Fibroblast of mammary gland (primary cell): Measurements from ENCODE around the gene SETX.

ENCODE experiments used
- DNase-seq: peaks from one replicate; pipeline ENCODE4 v3.0.0-alpha.2; 2010; ENCODE audit warnings: low read depth
- H3K4me3 ChIP-seq: 2 replicates; pipeline ENCODE4 v1.5.1; 2011; ENCODE audit warnings: low read depth, mild to moderate bottlenecking, low read length, moderate library complexity; ENCODE audit not compliant: control insufficient read depth
- TF ChIP-seq, protein P1 (sequence below): conservative IDR thresholded peaks from 2 replicates; pipeline ENCODE4 v1.5.1; 2011; ENCODE audit warnings: low read depth, low read length, inconsistent platforms; ENCODE audit not compliant: control insufficient read depth, insufficient read depth

The SETX gene

DNA sequence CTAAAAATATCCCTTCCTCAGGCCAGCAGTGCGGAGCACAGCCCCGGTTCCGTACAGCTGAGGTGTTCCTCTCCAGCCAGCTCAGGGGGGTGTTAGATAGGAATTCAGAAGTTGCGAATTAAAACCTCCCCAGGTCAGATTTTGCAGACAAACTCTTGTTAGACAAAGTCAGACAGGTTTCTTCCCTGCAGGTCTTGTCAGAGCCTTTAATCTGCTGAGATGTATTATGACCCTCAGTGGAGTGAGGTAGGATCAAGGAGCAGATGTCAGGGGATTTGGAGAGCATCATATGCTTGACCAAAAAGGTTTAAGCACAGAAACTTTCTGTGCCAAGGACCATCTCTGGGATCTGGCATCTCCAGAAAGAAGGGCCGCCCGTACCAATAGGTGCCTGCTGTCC is 132.8 kb downstream of the SETX start:
- TF ChIP-seq, protein P1, sequence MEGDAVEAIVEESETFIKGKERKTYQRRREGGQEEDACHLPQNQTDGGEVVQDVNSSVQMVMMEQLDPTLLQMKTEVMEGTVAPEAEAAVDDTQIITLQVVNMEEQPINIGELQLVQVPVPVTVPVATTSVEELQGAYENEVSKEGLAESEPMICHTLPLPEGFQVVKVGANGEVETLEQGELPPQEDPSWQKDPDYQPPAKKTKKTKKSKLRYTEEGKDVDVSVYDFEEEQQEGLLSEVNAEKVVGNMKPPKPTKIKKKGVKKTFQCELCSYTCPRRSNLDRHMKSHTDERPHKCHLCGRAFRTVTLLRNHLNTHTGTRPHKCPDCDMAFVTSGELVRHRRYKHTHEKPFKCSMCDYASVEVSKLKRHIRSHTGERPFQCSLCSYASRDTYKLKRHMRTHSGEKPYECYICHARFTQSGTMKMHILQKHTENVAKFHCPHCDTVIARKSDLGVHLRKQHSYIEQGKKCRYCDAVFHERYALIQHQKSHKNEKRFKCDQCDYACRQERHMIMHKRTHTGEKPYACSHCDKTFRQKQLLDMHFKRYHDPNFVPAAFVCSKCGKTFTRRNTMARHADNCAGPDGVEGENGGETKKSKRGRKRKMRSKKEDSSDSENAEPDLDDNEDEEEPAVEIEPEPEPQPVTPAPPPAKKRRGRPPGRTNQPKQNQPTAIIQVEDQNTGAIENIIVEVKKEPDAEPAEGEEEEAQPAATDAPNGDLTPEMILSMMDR = no peak
- no peak overlapping the region for H3K4me3 ChIP-seq
- no peak for DNase-seq

DNA sequence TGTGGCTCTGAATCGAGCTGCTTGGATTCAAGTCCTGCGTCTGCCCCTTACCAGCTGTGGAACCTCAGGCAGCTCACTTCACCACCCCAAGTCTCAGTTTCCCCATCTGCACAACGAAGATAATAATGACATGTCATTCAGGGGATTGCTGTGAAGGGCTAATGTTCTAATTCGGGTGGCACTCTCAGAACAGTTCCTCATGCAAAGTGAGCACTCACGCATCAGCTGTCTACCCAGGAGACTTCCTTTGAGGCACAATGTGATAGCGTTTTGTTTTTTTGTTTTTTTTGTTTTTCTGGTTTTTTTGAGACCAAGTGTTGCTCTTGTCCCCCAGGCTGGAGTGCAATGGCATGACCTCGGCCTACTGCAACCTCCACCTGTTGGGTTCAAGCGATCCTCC is 136.6 kb downstream of the SETX start:
- H3K4me3 ChIP-seq = no peak overlapping the region
- DNase-seq = no peak
- TF ChIP-seq, protein P1 = no peak

DNA sequence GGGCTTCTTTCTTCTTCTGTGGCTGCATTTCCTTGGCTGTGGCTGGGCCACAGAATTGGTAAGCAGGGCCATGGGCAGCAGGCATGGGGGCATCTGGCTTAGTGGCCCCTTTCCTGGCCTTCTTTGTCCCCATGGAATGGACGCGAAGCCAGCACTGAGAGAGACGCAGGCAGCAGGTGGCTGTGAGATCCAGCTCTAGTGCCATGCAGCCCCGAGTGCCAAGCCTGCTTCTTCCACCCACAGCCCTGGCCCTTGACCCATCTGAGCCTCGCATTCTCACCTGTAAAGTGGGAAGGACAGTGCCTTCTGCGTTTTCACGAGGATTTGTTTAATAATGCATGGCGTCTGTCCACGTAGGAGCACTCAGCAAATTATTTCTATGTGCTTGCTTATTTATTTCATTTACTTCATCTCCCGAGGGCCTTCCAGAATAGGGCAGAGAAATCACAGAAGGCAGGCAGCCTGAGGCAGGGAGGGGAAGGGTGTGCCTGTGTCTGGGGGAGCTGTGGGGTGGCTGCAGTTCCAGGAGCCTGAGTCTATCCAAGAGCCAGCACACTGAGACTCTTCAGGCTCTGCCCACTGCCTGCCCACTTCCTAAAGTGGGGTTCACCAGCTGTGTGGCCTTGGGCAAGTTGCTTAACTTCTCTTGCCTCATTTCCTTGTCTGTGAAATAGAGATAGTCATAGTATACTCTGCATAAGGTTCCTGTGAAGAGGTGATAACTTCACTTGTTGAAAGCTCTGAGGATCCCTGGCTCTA is 137.7 kb downstream of the SETX start:
- DNase-seq = no peak
- no peak overlapping the region for H3K4me3 ChIP-seq
- TF ChIP-seq, protein P1 = no peak

DNA sequence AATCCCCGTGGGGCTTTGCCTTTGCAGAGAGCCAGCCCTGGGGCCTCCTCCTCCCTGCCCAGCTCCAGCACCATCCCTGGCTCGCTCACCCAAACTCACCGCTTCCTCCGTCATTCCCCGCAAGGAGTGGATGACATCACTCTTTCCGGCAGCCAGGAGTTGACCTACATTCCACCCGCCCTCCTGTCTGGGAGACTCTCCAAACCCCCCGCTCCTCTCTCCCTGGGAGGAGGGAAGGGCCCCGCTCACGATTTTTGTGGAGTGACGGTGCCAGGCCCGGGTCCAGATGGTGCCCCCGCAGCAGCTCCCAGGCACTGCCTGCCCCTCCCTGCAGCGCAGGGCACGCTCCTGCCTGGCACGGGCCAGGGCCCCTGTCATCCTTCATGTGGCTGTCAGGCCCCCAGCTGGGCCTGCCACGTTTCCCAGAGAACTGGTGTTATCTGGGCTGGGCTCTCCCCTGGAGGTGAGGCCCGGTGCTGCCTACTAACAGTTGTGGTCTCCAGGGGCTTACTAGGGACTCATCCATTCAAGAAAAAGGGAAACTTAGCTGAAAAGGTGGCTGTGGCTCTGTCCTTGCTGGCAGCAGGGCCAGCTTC is 140.7 kb downstream of the SETX start:
- no peak overlapping the region for H3K4me3 ChIP-seq

DNA sequence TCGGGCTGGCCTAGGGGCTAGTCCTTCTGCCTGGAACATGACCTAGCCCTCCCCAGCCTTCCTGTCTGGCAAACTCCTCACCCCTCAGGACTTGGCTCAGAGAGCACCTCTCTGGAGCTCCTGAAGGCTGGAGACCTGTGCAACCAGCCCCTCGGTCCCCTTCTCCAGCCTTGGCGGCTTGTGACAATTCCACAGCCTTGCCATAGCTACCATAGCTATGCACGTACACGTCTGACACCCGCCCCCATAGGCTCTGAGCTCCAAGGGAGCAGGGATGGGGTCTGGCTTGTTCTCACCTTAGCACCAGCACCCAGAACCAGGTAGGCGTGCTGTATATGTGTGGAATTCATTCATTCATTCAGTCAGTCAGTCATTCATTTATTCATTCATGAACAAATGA is 143.2 kb downstream of the SETX start:
- H3K4me3 ChIP-seq = no peak overlapping the region
- no peak for DNase-seq
- TF ChIP-seq, protein P1 = no peak

More for the DNA sequence above, 140.7 kb downstream of the SETX start:
- TF ChIP-seq, protein P1 = no peak
- DNase-seq = peak; percentile 79
